ENCODE data around the gene SLC44A3. TPM values are rescaled to one million over a fixed set of nuclear protein-coding genes. Genes with fewer than 3 reads are reported as not detected.

Gene SLC44A3
- total and polyA plus RNA-seq, 2 of the 13 experiments (the other 11 are each of a cell fraction or from before 2014, with no cell fraction given), result 6.8 to 14.1 TPM

DNA sequence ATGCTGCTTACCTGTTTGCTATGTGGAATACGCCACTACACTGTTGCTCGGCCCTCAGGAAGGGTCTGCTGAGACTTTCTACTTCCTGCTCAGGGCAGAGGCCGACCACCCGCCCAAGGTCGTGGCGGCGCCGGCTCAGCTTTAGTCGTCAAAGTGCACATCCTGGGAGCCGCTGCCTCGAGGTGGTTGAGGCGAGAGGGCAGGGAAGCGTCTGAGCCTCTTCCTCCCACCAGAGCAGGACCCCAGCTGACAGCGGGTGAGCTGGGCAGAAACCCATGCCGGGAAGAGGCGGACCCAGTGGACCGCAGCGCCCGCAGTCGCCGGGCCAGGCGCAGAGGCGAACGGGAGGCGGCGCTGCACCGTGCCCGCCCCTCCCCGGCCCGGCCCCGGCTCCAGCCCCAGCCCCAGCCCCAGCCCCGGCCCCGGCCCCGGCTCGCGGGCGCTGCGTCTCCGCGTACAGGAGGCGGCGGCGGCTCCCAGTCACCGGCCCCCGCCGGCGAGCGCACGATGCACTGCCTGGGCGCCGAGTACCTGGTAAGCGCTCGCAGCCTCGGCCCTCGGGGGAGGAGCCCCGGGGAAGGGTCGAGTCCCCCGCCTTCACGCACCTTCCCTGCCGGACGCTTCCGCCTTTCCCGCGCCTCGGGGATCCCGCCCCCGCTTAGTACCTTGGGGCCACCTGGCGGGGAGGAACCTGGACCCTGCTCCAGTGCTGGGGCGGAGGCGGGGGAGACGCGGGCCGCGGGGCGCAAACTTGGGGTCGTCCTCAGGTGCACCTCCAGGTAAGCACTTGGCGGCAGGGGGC lies at the start of gene SLC44A3 (continued):
- TF ChIP-seq, protein P1, sequence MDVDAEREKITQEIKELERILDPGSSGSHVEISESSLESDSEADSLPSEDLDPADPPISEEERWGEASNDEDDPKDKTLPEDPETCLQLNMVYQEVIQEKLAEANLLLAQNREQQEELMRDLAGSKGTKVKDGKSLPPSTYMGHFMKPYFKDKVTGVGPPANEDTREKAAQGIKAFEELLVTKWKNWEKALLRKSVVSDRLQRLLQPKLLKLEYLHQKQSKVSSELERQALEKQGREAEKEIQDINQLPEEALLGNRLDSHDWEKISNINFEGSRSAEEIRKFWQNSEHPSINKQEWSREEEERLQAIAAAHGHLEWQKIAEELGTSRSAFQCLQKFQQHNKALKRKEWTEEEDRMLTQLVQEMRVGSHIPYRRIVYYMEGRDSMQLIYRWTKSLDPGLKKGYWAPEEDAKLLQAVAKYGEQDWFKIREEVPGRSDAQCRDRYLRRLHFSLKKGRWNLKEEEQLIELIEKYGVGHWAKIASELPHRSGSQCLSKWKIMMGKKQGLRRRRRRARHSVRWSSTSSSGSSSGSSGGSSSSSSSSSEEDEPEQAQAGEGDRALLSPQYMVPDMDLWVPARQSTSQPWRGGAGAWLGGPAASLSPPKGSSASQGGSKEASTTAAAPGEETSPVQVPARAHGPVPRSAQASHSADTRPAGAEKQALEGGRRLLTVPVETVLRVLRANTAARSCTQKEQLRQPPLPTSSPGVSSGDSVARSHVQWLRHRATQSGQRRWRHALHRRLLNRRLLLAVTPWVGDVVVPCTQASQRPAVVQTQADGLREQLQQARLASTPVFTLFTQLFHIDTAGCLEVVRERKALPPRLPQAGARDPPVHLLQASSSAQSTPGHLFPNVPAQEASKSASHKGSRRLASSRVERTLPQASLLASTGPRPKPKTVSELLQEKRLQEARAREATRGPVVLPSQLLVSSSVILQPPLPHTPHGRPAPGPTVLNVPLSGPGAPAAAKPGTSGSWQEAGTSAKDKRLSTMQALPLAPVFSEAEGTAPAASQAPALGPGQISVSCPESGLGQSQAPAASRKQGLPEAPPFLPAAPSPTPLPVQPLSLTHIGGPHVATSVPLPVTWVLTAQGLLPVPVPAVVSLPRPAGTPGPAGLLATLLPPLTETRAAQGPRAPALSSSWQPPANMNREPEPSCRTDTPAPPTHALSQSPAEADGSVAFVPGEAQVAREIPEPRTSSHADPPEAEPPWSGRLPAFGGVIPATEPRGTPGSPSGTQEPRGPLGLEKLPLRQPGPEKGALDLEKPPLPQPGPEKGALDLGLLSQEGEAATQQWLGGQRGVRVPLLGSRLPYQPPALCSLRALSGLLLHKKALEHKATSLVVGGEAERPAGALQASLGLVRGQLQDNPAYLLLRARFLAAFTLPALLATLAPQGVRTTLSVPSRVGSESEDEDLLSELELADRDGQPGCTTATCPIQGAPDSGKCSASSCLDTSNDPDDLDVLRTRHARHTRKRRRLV (CRISPR knock-in tag; IDR thresholded peaks at IDR 0.05), result peak; percentile 16; the same call in 1 of the 2 replicates
- TF ChIP-seq PHF5A (CRISPR knock-in tag; IDR thresholded peaks at IDR 0.05; ENCODE audit: low read depth, unreplicated experiment), result no peak
- no peak for TF ChIP-seq KAT2B (IDR thresholded peaks at IDR 0.05; ENCODE audit: borderline replicate concordance, low read depth, low read length)
- no peak for TF ChIP-seq HNRNPH1 (optimal IDR thresholded peaks at IDR 0.05; ENCODE audit: low read depth, low read length)
- TF ChIP-seq MIER2 (CRISPR knock-in tag; IDR thresholded peaks at IDR 0.05), result no peak
- no peak for TF ChIP-seq SMC3 (IDR thresholded peaks at IDR 0.05; ENCODE audit: low read length)
- TF ChIP-seq KMT2A (CRISPR knock-in tag; IDR thresholded peaks at IDR 0.05), result peak; percentile 63
- TF ChIP-seq ZNF672 (CRISPR knock-in tag; IDR thresholded peaks at IDR 0.05), result no peak
- TF ChIP-seq SKI (IDR thresholded peaks at IDR 0.05; ENCODE audit: partially characterized antibody), result no peak
- peak; percentile 13; the same call in 1 of the 2 replicates for TF ChIP-seq HOXA3 (CRISPR knock-in tag; IDR thresholded peaks at IDR 0.05)
- no peak for TF ChIP-seq MBD4 (IDR thresholded peaks at IDR 0.05; ENCODE audit: borderline replicate concordance, low read length)
- no peak for TF ChIP-seq IKZF1 (IDR thresholded peaks at IDR 0.05)
- no peak for TF ChIP-seq DNMT3B (CRISPR knock-in tag; conservative IDR thresholded peaks at IDR 0.05)
- TF ChIP-seq GLI4 (CRISPR knock-in tag; IDR thresholded peaks at IDR 0.05; ENCODE audit: borderline replicate concordance), result no peak
- peak; percentile 52 for TF ChIP-seq HDAC1 (CRISPR knock-in tag; IDR thresholded peaks at IDR 0.05)
- no peak for TF ChIP-seq ZNF256 (CRISPR knock-in tag; conservative IDR thresholded peaks at IDR 0.05)
- TF ChIP-seq NFYB (CRISPR knock-in tag; IDR thresholded peaks at IDR 0.05), result no peak
- peak; percentile 68; the same call in 1 of the 2 replicates for TF ChIP-seq ETV6 (CRISPR knock-in tag; conservative IDR thresholded peaks at IDR 0.05)
- no peak for TF ChIP-seq ZFP37 (CRISPR knock-in tag; IDR thresholded peaks at IDR 0.05; ENCODE audit: borderline replicate concordance)
- TF ChIP-seq ZNF24 (IDR thresholded peaks at IDR 0.05), result no peak
- TF ChIP-seq, protein P2, sequence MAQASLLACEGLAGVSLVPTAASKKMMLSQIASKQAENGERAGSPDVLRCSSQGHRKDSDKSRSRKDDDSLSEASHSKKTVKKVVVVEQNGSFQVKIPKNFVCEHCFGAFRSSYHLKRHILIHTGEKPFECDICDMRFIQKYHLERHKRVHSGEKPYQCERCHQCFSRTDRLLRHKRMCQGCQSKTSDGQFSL (CRISPR knock-in tag; IDR thresholded peaks at IDR 0.05), result no peak
- TF ChIP-seq ZFP36L2 (CRISPR knock-in tag; IDR thresholded peaks at IDR 0.05), result no peak
- peak; percentile 9; the same call in 1 of the 2 replicates for TF ChIP-seq ZNF335 (CRISPR knock-in tag; IDR thresholded peaks at IDR 0.05)
- no peak; the same call in 1 of the 2 replicates for TF ChIP-seq ZMYM2 (CRISPR knock-in tag; IDR thresholded peaks at IDR 0.05)
- TF ChIP-seq ZNF891 (CRISPR knock-in tag; IDR thresholded peaks at IDR 0.05), result peak; percentile 72; the same call in 1 of the 2 replicates
- no peak; the same call in 1 of the 2 replicates for TF ChIP-seq ZFP90 (CRISPR knock-in tag; IDR thresholded peaks at IDR 0.05; ENCODE audit: borderline replicate concordance)

Measured in HepG2 (cell line).